Vagina (tissue), 2 donors: ENCODE data around the gene ADRB1. TPM values are rescaled to one million over a fixed set of nuclear protein-coding genes. Genes with fewer than 3 reads are reported as not detected.

Experiments used
- DNase-seq, 2 donors: peaks; one replicate each; pipeline ENCODE4 v3.0.0-alpha.2; 2017; ENCODE audit errors: extremely low spot score in 2 of 2
- H3K27ac ChIP-seq: fragments of 200-600 bp; sonication (generic); one replicate; pipeline ENCODE4 v1.5.1; 2019
- H3K27me3 ChIP-seq: fragments of 200-600 bp; sonication (generic); one replicate; pipeline ENCODE4 v1.5.1; 2019
- H3K36me3 ChIP-seq, 2 donors: fragments of 200-600 bp; sonication (generic); one replicate each; pipeline ENCODE4 v1.5.1; 2017 to 2019
- H3K4me1 ChIP-seq: fragments of 200-600 bp; sonication (generic); one replicate; pipeline ENCODE4 v1.5.1; 2019
- H3K4me3 ChIP-seq, 2 donors: fragments of 200-600 bp; sonication (generic); 1 replicate in 1 of 2; 2 replicates in 1 of 2; pipeline ENCODE4 v1.5.1; 2016 to 2019
- H3K9me3 ChIP-seq: fragments of 200-600 bp; sonication (generic); one replicate; pipeline ENCODE4 v1.5.1; 2019
- POLR2A ChIP-seq, 2 donors: fragments of 450-650 bp; IDR thresholded peaks; one replicate each; pipeline ENCODE4 v1.6.1; 2017; ENCODE audit warnings: antibody characterized with exemption in 2 of 2, mild to moderate bottlenecking in 2 of 2, moderate library complexity in 2 of 2
- POLR2AphosphoS5 ChIP-seq, 2 donors: sonication (generic); formaldehyde crosslinking; IDR thresholded peaks; one replicate each; pipeline ENCODE4 v1.9.0; 2017; ENCODE audit warnings: antibody characterized with exemption in 2 of 2, mild to moderate bottlenecking in 2 of 2, low read depth in 1 of 2; ENCODE audit not compliant: insufficient read depth in 1 of 2
- intact Hi-C: fragments of 100-400 bp; cut with DNase I; formaldehyde crosslinking; loops from one replicate; pipeline ENCODE4 v1.15.1; 2023
- total RNA-seq: library from RNA; depleted of rRNA; stranded (reverse); fragments of >200 nt; gene quantifications from one replicate; pipeline ENCODE4 v1.2.3, GENCODE V29; 2016
- TF ChIP-seq, protein P1 (sequence below), 3 experiments: fragments of 450-650 bp in 2 of 3; fragments of 200-600 bp in 1 of 3; sonication (generic) in 1 of 3; IDR thresholded peaks; one replicate each; pipeline ENCODE4 v1.5.1; 2017 to 2019; ENCODE audit warnings: antibody characterized with exemption in 3 of 3, mild to moderate bottlenecking in 2 of 3, moderate library complexity in 2 of 3

ADRB1 gene
- total RNA-seq, 1 donor from 2014 or later = not detected

- Histone ChIP-seq H3K36me3 (no peaks in the 10 kb centered on the region), H3K4me3 (no peak overlapping the region), H3K9me3 (no peaks in the 10 kb centered on the region), H3K4me1 (no peaks in the 10 kb centered on the region), H3K27me3 (no peaks in the 10 kb centered on the region), H3K27ac (no peak overlapping the region)
- no peak for DNase-seq
- TF ChIP-seq, protein P1, sequence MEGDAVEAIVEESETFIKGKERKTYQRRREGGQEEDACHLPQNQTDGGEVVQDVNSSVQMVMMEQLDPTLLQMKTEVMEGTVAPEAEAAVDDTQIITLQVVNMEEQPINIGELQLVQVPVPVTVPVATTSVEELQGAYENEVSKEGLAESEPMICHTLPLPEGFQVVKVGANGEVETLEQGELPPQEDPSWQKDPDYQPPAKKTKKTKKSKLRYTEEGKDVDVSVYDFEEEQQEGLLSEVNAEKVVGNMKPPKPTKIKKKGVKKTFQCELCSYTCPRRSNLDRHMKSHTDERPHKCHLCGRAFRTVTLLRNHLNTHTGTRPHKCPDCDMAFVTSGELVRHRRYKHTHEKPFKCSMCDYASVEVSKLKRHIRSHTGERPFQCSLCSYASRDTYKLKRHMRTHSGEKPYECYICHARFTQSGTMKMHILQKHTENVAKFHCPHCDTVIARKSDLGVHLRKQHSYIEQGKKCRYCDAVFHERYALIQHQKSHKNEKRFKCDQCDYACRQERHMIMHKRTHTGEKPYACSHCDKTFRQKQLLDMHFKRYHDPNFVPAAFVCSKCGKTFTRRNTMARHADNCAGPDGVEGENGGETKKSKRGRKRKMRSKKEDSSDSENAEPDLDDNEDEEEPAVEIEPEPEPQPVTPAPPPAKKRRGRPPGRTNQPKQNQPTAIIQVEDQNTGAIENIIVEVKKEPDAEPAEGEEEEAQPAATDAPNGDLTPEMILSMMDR (IDR thresholded peaks at IDR 0.05) = no peak
- no peak for TF ChIP-seq POLR2A (IDR thresholded peaks at IDR 0.05)
- TF ChIP-seq POLR2AphosphoS5 (IDR thresholded peaks at IDR 0.05; ENCODE audit: insufficient read depth in 1 of 2, low read depth in 1 of 2) = no peak
- intact Hi-C loops = loop anchor here (5.0 kb wide), 1 partner anchor 292 kb away; no protein-coding TSS in a partner anchor
Measured at GRCh38 chr10:114094795-114095194, 51.1 kb downstream of the ADRB1 start.

- Histone ChIP-seq H3K36me3 (no peaks in the 10 kb centered on the region), H3K27ac (no peak overlapping the region), H3K9me3 (no peaks in the 10 kb centered on the region), H3K4me1 (peaks cover 5% of the 10 kb centered on the region), H3K27me3 (no peaks in the 10 kb centered on the region), H3K4me3 (no peak overlapping the region)
- intact Hi-C loops = loop anchor here (5.0 kb wide), 1 partner anchor 293 kb away; no protein-coding TSS in a partner anchor
- TF ChIP-seq, protein P1 (IDR thresholded peaks at IDR 0.05) = no peak
- no peak for TF ChIP-seq POLR2A (IDR thresholded peaks at IDR 0.05)
- no peak for TF ChIP-seq POLR2AphosphoS5 (IDR thresholded peaks at IDR 0.05; ENCODE audit: insufficient read depth in 1 of 2, low read depth in 1 of 2)
- DNase-seq = no peak
Measured at GRCh38 chr10:114095559-114096337, 52.1 kb downstream of the ADRB1 start.

Other genes starting within 250 kb of the ADRB1 start
- gene DCLRE1A, start 189.8 kb upstream of the ADRB1 start, total RNA-seq = 3.9 TPM
- gene NHLRC2, start 189.2 kb upstream of the ADRB1 start, total RNA-seq = 16.7 TPM
- 25.5 TPM for gene CCDC186, start 130.3 kb downstream of the ADRB1 start, total RNA-seq
- gene TDRD1, start 135.5 kb downstream of the ADRB1 start, total RNA-seq = not detected
- 2.9 TPM for gene VWA2, start 195.4 kb downstream of the ADRB1 start, total RNA-seq